Measurements from ENCODE around the gene DHX9. TPM values are rescaled to one million over a fixed set of nuclear protein-coding genes. Genes with fewer than 3 reads are reported as not detected.

Gene DHX9
- total RNA-seq, 2 donors from 2014 or later = 44.7 to 55.5 TPM

- H3K27ac ChIP-seq = no peak overlapping the region
- no peaks in the 10 kb centered on the region for H3K27me3 ChIP-seq
- H3K4me3 ChIP-seq = no peak overlapping the region
- DNase-seq (ENCODE audit: low spot score) = no peak
- H3K9me3 ChIP-seq = no peaks in the 10 kb centered on the region
- peaks cover 100% of the 10 kb centered on the region for H3K36me3 ChIP-seq
- no peak for TF ChIP-seq CTCF (IDR thresholded peaks at IDR 0.05)
- H3K4me1 ChIP-seq = no peaks in the 10 kb centered on the region
Observed at GRCh38 chr1:182877331-182877730, 38.2 kb downstream of the DHX9 start.

GRCh38 chr1:182877842-182878241 is 38.7 kb downstream of the DHX9 start:
- no peaks in the 10 kb centered on the region for H3K27me3 ChIP-seq

GRCh38 chr1:182884872-182885271 is 45.7 kb downstream of the DHX9 start:
- no peak for TF ChIP-seq CTCF (IDR thresholded peaks at IDR 0.05)
- no peaks in the 10 kb centered on the region for H3K9me3 ChIP-seq
- H3K36me3 ChIP-seq = peaks cover 90% of the 10 kb centered on the region
- no peaks in the 10 kb centered on the region for H3K27me3 ChIP-seq
- DNase-seq (ENCODE audit: low spot score) = no peak
- no peak overlapping the region for H3K4me3 ChIP-seq
- no peak overlapping the region for H3K27ac ChIP-seq
- H3K4me1 ChIP-seq = no peaks in the 10 kb centered on the region

More at GRCh38 chr1:182877842-182878241, 38.7 kb downstream of the DHX9 start:
- peaks cover 100% of the 10 kb centered on the region for H3K36me3 ChIP-seq
- no peak for DNase-seq (ENCODE audit: low spot score)
- TF ChIP-seq CTCF (IDR thresholded peaks at IDR 0.05) = no peak
- no peak overlapping the region for H3K27ac ChIP-seq
- H3K9me3 ChIP-seq = no peaks in the 10 kb centered on the region
- no peak overlapping the region for H3K4me3 ChIP-seq
- H3K4me1 ChIP-seq = no peaks in the 10 kb centered on the region

- no peaks in the 10 kb centered on the region for H3K4me1 ChIP-seq
- TF ChIP-seq CTCF (IDR thresholded peaks at IDR 0.05) = no peak
- H3K27me3 ChIP-seq = no peaks in the 10 kb centered on the region
- peaks cover 82% of the 10 kb centered on the region for H3K36me3 ChIP-seq
- no peaks in the 10 kb centered on the region for H3K9me3 ChIP-seq
- DNase-seq (ENCODE audit: low spot score) = no peak
- H3K4me3 ChIP-seq = no peak overlapping the region
- no peak overlapping the region for H3K27ac ChIP-seq
Observed at GRCh38 chr1:182885591-182885990, 46.4 kb downstream of the DHX9 start.

GRCh38 chr1:182886985-182887384 is 47.8 kb downstream of the DHX9 start:
- no peak for DNase-seq (ENCODE audit: low spot score)
- Histone ChIP-seq H3K9me3 (no peaks in the 10 kb centered on the region), H3K27me3 (no peaks in the 10 kb centered on the region), H3K27ac (no peak overlapping the region), H3K4me1 (no peaks in the 10 kb centered on the region), H3K36me3 (peaks cover 68% of the 10 kb centered on the region), H3K4me3 (no peak overlapping the region)
- no peak for TF ChIP-seq CTCF (IDR thresholded peaks at IDR 0.05)

- Histone ChIP-seq H3K9me3 (no peaks in the 10 kb centered on the region), H3K36me3 (peaks cover 49% of the 10 kb centered on the region), H3K27ac (no peak overlapping the region), H3K27me3 (no peaks in the 10 kb centered on the region), H3K4me1 (no peaks in the 10 kb centered on the region), H3K4me3 (no peak overlapping the region)
- TF ChIP-seq CTCF (IDR thresholded peaks at IDR 0.05) = no peak
- DNase-seq (ENCODE audit: low spot score) = no peak
Observed at GRCh38 chr1:182888736-182889531, 49.8 kb downstream of the DHX9 start.

Measured in right atrium auricular region (tissue), 2 donors.